ENCODE measurements around the gene NUP214. TPM values are rescaled to one million over a fixed set of nuclear protein-coding genes. Genes with fewer than 3 reads are reported as not detected.

The NUP214 gene
- polyA plus RNA-seq, 2 donors = 22.3 to 31.3 TPM

GRCh38 chr9:131167146-131167692 is 41.8 kb downstream of the NUP214 start:
- Histone ChIP-seq H3K27ac (ENCODE audit: low read depth in 2 of 2, low read length in 1 of 2) (no peak overlapping the region), H3K36me3 (ENCODE audit: control insufficient read depth in 2 of 2, insufficient read depth in 2 of 2, low read length in 1 of 2) (peaks cover 10 to 11% of the 10 kb centered on the region in 2 donors)
- 44 to 54% methylated on average over 6 of the region's 6 CpGs for WGBS, 2 donors

GRCh38 chr9:131167936-131168335 is 42.5 kb downstream of the NUP214 start:
- WGBS, 2 donors = 86 to 94% methylated on average over 4 of the region's 4 CpGs
- H3K36me3 ChIP-seq (ENCODE audit: control insufficient read depth in 2 of 2, insufficient read depth in 2 of 2, low read length in 1 of 2) = peaks cover 8 to 11% of the 10 kb centered on the region in 2 donors
- no peaks in the 10 kb centered on the region for H3K27me3 ChIP-seq (ENCODE audit: control insufficient read depth in 1 of 2, insufficient read depth in 2 of 2, low read length in 2 of 2)
- H3K9me3 ChIP-seq (ENCODE audit: control insufficient read depth in 2 of 2, insufficient read depth in 1 of 2, low read depth in 1 of 2, low read length in 1 of 2) = no peaks in the 10 kb centered on the region
- no peak overlapping the region for H3K4me3 ChIP-seq (ENCODE audit: low read depth in 1 of 2, low read length in 2 of 2)
- no peak overlapping the region for H3K27ac ChIP-seq (ENCODE audit: low read depth in 2 of 2, low read length in 1 of 2)
- H3K4me1 ChIP-seq (ENCODE audit: control insufficient read depth in 2 of 2, insufficient read depth in 2 of 2, low read length in 1 of 2) = no peaks in the 10 kb centered on the region

More at GRCh38 chr9:131167146-131167692, 41.8 kb downstream of the NUP214 start:
- Histone ChIP-seq H3K27me3 (ENCODE audit: control insufficient read depth in 1 of 2, insufficient read depth in 2 of 2, low read length in 2 of 2) (no peaks in the 10 kb centered on the region), H3K4me3 (ENCODE audit: low read depth in 1 of 2, low read length in 2 of 2) (no peak overlapping the region), H3K9me3 (ENCODE audit: control insufficient read depth in 2 of 2, insufficient read depth in 1 of 2, low read depth in 1 of 2, low read length in 1 of 2) (no peaks in the 10 kb centered on the region), H3K4me1 (ENCODE audit: control insufficient read depth in 2 of 2, insufficient read depth in 2 of 2, low read length in 1 of 2) (no peaks in the 10 kb centered on the region)

GRCh38 chr9:131169563-131170240 is 44.3 kb downstream of the NUP214 start:
- Histone ChIP-seq H3K27me3 (ENCODE audit: control insufficient read depth in 1 of 2, insufficient read depth in 2 of 2, low read length in 2 of 2) (no peaks in the 10 kb centered on the region), H3K36me3 (ENCODE audit: control insufficient read depth in 2 of 2, insufficient read depth in 2 of 2, low read length in 1 of 2) (peaks cover 6 to 7% of the 10 kb centered on the region in 2 donors), H3K4me3 (ENCODE audit: low read depth in 1 of 2, low read length in 2 of 2) (no peak overlapping the region), H3K4me1 (ENCODE audit: control insufficient read depth in 2 of 2, insufficient read depth in 2 of 2, low read length in 1 of 2) (no peaks in the 10 kb centered on the region), H3K27ac (ENCODE audit: low read depth in 2 of 2, low read length in 1 of 2) (no peak overlapping the region), H3K9me3 (ENCODE audit: control insufficient read depth in 2 of 2, insufficient read depth in 1 of 2, low read depth in 1 of 2, low read length in 1 of 2) (no peaks in the 10 kb centered on the region)
- WGBS, 2 donors = 89 to 94% methylated on average over 7 of the region's 7 CpGs

DNA sequence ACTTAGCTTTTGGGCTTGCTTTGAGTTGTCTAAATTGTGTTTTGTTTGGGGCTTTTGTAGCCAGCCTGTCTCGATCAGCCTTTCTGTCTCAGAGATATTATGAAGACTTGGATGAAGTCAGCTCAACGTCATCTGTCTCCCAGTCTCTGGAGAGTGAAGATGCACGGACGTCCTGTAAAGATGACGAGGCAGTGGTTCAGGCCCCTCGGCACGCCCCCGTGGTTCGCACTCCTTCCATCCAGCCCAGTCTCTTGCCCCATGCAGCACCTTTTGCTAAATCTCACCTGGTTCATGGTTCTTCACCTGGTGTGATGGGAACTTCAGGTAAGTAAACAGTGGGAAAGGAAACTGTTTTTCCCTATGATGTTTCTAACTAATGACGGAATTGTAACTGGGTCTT is 48.6 kb downstream of the NUP214 start:
- WGBS, 2 donors = 94 to 97% methylated on average over 10 of the region's 10 CpGs
- Histone ChIP-seq H3K4me1 (ENCODE audit: control insufficient read depth in 2 of 2, insufficient read depth in 2 of 2, low read length in 1 of 2) (no peaks in the 10 kb centered on the region), H3K27me3 (ENCODE audit: control insufficient read depth in 1 of 2, insufficient read depth in 2 of 2, low read length in 2 of 2) (no peaks in the 10 kb centered on the region), H3K27ac (ENCODE audit: low read depth in 2 of 2, low read length in 1 of 2) (no peak overlapping the region), H3K36me3 (ENCODE audit: control insufficient read depth in 2 of 2, insufficient read depth in 2 of 2, low read length in 1 of 2) (peaks cover 15 to 19% of the 10 kb centered on the region in 2 donors), H3K9me3 (ENCODE audit: control insufficient read depth in 2 of 2, insufficient read depth in 1 of 2, low read depth in 1 of 2, low read length in 1 of 2) (no peaks in the 10 kb centered on the region), H3K4me3 (ENCODE audit: low read depth in 1 of 2, low read length in 2 of 2) (no peak overlapping the region)

DNA sequence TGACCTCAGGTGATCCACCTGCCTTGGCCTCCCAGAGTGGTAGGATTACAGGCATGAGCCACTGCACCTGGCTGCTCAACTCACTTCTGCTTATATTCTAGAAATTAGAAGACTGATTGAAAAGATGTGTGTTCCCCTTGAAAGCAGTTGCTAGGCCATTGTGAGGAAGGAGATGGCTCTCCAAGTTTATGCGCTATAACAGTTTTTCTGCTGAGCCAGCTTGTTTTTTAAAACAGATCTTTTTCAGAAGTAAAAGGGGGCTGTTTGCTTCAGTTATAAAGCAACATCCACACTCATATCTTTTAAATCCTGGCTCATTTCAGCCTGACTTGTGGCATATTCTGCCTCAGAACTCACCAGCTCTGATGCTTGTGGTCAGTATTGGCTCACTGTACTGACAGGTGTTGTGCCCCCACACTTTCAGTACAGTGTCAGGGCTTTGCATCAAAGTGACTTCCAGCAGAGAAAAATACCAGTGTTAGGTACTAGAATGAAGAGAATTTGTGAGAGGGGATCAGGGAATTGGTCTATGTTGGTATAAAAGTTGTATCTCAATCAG is 49.4 kb downstream of the NUP214 start:
- WGBS, 2 donors = 97 to 100% methylated on average over 1 of the region's 1 CpG
- H3K36me3 ChIP-seq (ENCODE audit: control insufficient read depth in 2 of 2, insufficient read depth in 2 of 2, low read length in 1 of 2) = peaks cover 20 to 23% of the 10 kb centered on the region in 2 donors
- H3K27me3 ChIP-seq (ENCODE audit: control insufficient read depth in 1 of 2, insufficient read depth in 2 of 2, low read length in 2 of 2) = no peaks in the 10 kb centered on the region

DNA sequence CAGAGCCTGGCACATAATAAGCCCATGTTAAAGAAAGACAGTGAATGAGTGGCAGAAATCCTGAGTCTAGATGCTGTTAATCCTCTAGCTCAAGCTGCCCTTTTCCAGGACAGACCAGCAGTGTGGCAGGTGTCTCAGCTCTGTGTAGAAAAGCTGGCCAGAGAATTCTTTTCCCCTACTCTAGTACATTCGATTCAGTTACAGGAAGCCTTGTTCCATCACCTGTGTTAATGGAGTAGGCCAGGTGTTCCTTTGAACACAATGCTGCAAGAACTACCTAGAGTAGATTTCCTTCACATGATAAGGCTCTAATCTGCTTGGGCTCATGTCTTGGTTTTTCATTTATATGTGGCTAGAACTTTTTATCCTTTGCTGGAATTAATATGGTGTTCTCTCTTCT is 52.5 kb downstream of the NUP214 start:
- 64 to 85% methylated on average over 1 of the region's 1 CpG for WGBS, 2 donors
- Histone ChIP-seq H3K27me3 (ENCODE audit: control insufficient read depth in 1 of 2, insufficient read depth in 2 of 2, low read length in 2 of 2) (no peaks in the 10 kb centered on the region), H3K27ac (ENCODE audit: low read depth in 2 of 2, low read length in 1 of 2) (no peak overlapping the region), H3K9me3 (ENCODE audit: control insufficient read depth in 2 of 2, insufficient read depth in 1 of 2, low read depth in 1 of 2, low read length in 1 of 2) (no peaks in the 10 kb centered on the region), H3K36me3 (ENCODE audit: control insufficient read depth in 2 of 2, insufficient read depth in 2 of 2, low read length in 1 of 2) (peaks cover 21% of the 10 kb centered on the region in 2 donors), H3K4me3 (ENCODE audit: low read depth in 1 of 2, low read length in 2 of 2) (no peak overlapping the region), H3K4me1 (ENCODE audit: control insufficient read depth in 2 of 2, insufficient read depth in 2 of 2, low read length in 1 of 2) (no peaks in the 10 kb centered on the region)

More for the DNA sequence above, 49.4 kb downstream of the NUP214 start:
- H3K4me1 ChIP-seq (ENCODE audit: control insufficient read depth in 2 of 2, insufficient read depth in 2 of 2, low read length in 1 of 2) = no peaks in the 10 kb centered on the region
- H3K27ac ChIP-seq (ENCODE audit: low read depth in 2 of 2, low read length in 1 of 2) = no peak overlapping the region
- H3K4me3 ChIP-seq (ENCODE audit: low read depth in 1 of 2, low read length in 2 of 2) = no peak overlapping the region
- no peaks in the 10 kb centered on the region for H3K9me3 ChIP-seq (ENCODE audit: control insufficient read depth in 2 of 2, insufficient read depth in 1 of 2, low read depth in 1 of 2, low read length in 1 of 2)

DNA sequence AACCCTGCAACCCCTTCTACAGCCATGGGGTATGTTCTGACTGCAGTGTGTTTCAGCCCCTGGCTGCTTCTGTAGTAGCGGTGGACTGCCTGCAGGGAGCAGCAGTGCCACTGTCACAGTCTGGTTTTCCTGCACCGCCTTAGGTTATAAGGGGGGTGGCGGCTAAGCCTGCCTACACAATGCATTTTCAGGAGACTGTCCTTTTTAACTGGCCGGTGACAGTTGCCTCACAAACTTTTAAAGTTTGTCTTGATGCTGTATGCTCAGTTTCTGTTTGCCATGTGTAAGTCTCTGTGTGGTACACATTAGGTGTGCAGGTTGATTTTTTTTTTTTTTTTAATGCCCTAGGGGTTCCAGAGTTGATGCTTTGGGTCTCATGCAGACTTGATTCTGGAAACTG is 53.0 kb downstream of the NUP214 start:
- Histone ChIP-seq H3K36me3 (ENCODE audit: control insufficient read depth in 2 of 2, insufficient read depth in 2 of 2, low read length in 1 of 2) (peaks cover 21% of the 10 kb centered on the region in 2 donors), H3K27ac (ENCODE audit: low read depth in 2 of 2, low read length in 1 of 2) (no peak overlapping the region), H3K27me3 (ENCODE audit: control insufficient read depth in 1 of 2, insufficient read depth in 2 of 2, low read length in 2 of 2) (no peaks in the 10 kb centered on the region), H3K4me1 (ENCODE audit: control insufficient read depth in 2 of 2, insufficient read depth in 2 of 2, low read length in 1 of 2) (no peaks in the 10 kb centered on the region), H3K9me3 (ENCODE audit: control insufficient read depth in 2 of 2, insufficient read depth in 1 of 2, low read depth in 1 of 2, low read length in 1 of 2) (no peaks in the 10 kb centered on the region), H3K4me3 (ENCODE audit: low read depth in 1 of 2, low read length in 2 of 2) (no peak overlapping the region)
- 16 to 21% methylated on average over 4 of the region's 4 CpGs for WGBS, 2 donors

- no peaks in the 10 kb centered on the region for H3K27me3 ChIP-seq (ENCODE audit: control insufficient read depth in 1 of 2, insufficient read depth in 2 of 2, low read length in 2 of 2)
- no peaks in the 10 kb centered on the region for H3K9me3 ChIP-seq (ENCODE audit: control insufficient read depth in 2 of 2, insufficient read depth in 1 of 2, low read depth in 1 of 2, low read length in 1 of 2)
- 92 to 96% methylated on average over 1 of the region's 1 CpG for WGBS, 2 donors
- H3K36me3 ChIP-seq (ENCODE audit: control insufficient read depth in 2 of 2, insufficient read depth in 2 of 2, low read length in 1 of 2) = peaks cover 20 to 21% of the 10 kb centered on the region in 2 donors
- no peak overlapping the region for H3K4me3 ChIP-seq (ENCODE audit: low read depth in 1 of 2, low read length in 2 of 2)
- no peaks in the 10 kb centered on the region for H3K4me1 ChIP-seq (ENCODE audit: control insufficient read depth in 2 of 2, insufficient read depth in 2 of 2, low read length in 1 of 2)
- H3K27ac ChIP-seq (ENCODE audit: low read depth in 2 of 2, low read length in 1 of 2) = no peak overlapping the region
Observed at GRCh38 chr9:131178926-131179325, 53.5 kb downstream of the NUP214 start.

- Histone ChIP-seq H3K9me3 (ENCODE audit: control insufficient read depth in 2 of 2, insufficient read depth in 1 of 2, low read depth in 1 of 2, low read length in 1 of 2) (no peaks in the 10 kb centered on the region), H3K27me3 (ENCODE audit: control insufficient read depth in 1 of 2, insufficient read depth in 2 of 2, low read length in 2 of 2) (no peaks in the 10 kb centered on the region), H3K4me3 (ENCODE audit: low read depth in 1 of 2, low read length in 2 of 2) (no peak overlapping the region), H3K36me3 (ENCODE audit: control insufficient read depth in 2 of 2, insufficient read depth in 2 of 2, low read length in 1 of 2) (peaks cover 18% of the 10 kb centered on the region in 2 donors), H3K27ac (ENCODE audit: low read depth in 2 of 2, low read length in 1 of 2) (no peak overlapping the region), H3K4me1 (ENCODE audit: control insufficient read depth in 2 of 2, insufficient read depth in 2 of 2, low read length in 1 of 2) (no peaks in the 10 kb centered on the region)
- 71 to 74% methylated on average over 4 of the region's 4 CpGs for WGBS, 2 donors
Observed at GRCh38 chr9:131179561-131180219, 54.3 kb downstream of the NUP214 start.
